Measurements from ENCODE around the gene MAPK10. TPM values are rescaled to one million over a fixed set of nuclear protein-coding genes. Genes with fewer than 3 reads are reported as not detected.

MAPK10 gene
- total and polyA plus RNA-seq, 9 of the 15 experiments (the other 6 are each of a cell fraction or from before 2014, with no cell fraction given), result 0.10 to 0.53 (median 0.18) TPM; not detected in 4

- ATAC-seq (no peak), DNase-seq (ENCODE audit: extremely low read depth in 1 of 4, low spot score in 3 of 4) (no peak), FAIRE-seq (no peak)
- Histone ChIP-seq H3K9me3 (replicated peaks; ENCODE audit: control insufficient read depth, insufficient read depth, low read depth, low read length) (no peaks in the 10 kb centered on the region), H3K9ac (ENCODE audit: insufficient read depth in 1 of 2, low read depth in 2 of 2, low read length in 2 of 2) (no peak overlapping the region), H4K20me1 (replicated peaks; ENCODE audit: control insufficient read depth, insufficient read depth, low read length) (no peaks in the 10 kb centered on the region), H3K36me3 (ENCODE audit: control insufficient read depth, insufficient read depth, low read length) (no peaks in the 10 kb centered on the region), H3K4me2 (ENCODE audit: insufficient read depth, low read length) (no peak overlapping the region), H3K79me2 (ENCODE audit: control insufficient read depth, insufficient read depth, low read length) (no peaks in the 10 kb centered on the region), H3K4me1 (replicated peaks in 1 of 2; ENCODE audit: control insufficient read depth in 2 of 2, insufficient read depth in 2 of 2, low read length in 2 of 2) (no peaks in the 10 kb centered on the region), H3K27ac (ENCODE audit: extremely low read depth, low read depth, low read length) (no peak overlapping the region), H3K4me3 (no peak overlapping the region), H3K9me1 (ENCODE audit: control insufficient read depth, insufficient read depth, low read length) (no peaks in the 10 kb centered on the region), H2AFZ (ENCODE audit: low read depth, low read length) (no peak overlapping the region), H3K27me3 (ENCODE audit: control insufficient read depth in 2 of 2, insufficient read depth in 2 of 2, low read length in 2 of 2) (no peaks in the 10 kb centered on the region)
- no peak for TF ChIP-seq PHB (CRISPR knock-in tag; IDR thresholded peaks at IDR 0.05)
- TF ChIP-seq, protein P1, sequence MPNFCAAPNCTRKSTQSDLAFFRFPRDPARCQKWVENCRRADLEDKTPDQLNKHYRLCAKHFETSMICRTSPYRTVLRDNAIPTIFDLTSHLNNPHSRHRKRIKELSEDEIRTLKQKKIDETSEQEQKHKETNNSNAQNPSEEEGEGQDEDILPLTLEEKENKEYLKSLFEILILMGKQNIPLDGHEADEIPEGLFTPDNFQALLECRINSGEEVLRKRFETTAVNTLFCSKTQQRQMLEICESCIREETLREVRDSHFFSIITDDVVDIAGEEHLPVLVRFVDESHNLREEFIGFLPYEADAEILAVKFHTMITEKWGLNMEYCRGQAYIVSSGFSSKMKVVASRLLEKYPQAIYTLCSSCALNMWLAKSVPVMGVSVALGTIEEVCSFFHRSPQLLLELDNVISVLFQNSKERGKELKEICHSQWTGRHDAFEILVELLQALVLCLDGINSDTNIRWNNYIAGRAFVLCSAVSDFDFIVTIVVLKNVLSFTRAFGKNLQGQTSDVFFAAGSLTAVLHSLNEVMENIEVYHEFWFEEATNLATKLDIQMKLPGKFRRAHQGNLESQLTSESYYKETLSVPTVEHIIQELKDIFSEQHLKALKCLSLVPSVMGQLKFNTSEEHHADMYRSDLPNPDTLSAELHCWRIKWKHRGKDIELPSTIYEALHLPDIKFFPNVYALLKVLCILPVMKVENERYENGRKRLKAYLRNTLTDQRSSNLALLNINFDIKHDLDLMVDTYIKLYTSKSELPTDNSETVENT (CRISPR knock-in tag; IDR thresholded peaks at IDR 0.05), result no peak
- TF ChIP-seq, protein P2, sequence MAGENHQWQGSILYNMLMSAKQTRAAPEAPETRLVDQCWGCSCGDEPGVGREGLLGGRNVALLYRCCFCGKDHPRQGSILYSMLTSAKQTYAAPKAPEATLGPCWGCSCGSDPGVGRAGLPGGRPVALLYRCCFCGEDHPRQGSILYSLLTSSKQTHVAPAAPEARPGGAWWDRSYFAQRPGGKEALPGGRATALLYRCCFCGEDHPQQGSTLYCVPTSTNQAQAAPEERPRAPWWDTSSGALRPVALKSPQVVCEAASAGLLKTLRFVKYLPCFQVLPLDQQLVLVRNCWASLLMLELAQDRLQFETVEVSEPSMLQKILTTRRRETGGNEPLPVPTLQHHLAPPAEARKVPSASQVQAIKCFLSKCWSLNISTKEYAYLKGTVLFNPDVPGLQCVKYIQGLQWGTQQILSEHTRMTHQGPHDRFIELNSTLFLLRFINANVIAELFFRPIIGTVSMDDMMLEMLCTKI (IDR thresholded peaks at IDR 0.05; ENCODE audit: partially characterized antibody), result no peak
- no TSS peak for BruUV-seq (replicated peaks)
- CTCF ChIA-PET (ENCODE audit: low intra/inter-chr PET ratio), result no interaction called here
- WGBS (ENCODE audit: insufficient coverage, low coverage, missing lambda C conversion rate), result 0% methylated on average over 1 of the region's 1 CpG
- in situ Hi-C loops (cut with MboI) (no loop called here), intact Hi-C loops (cut with micrococcal nuclease) (no loop called here)
- POLR2A ChIA-PET, result interaction anchor here (0.5 kb wide), 1 partner anchor 14 kb away, joined by 3 read pairs; no protein-coding TSS in a partner anchor
Measured at GRCh38 chr4:86357608-86358007, 2.2 kb downstream of the MAPK10 start.
